Liver (tissue), 9 donors: Measurements from ENCODE around the gene SKOR2. TPM values are rescaled to one million over a fixed set of nuclear protein-coding genes. Genes with fewer than 3 reads are reported as not detected.

Experiments
- DNase-seq: peaks from one replicate; pipeline ENCODE4 v3.0.0-alpha.2; 2017; ENCODE audit warnings: low spot score
- H3K27ac ChIP-seq, 2 donors: one replicate each; pipeline ENCODE4 v1.7.0; 2013; ENCODE audit warnings: inconsistent platforms in 2 of 2, low read length in 2 of 2, control low read depth in 1 of 2, low read depth in 1 of 2, mild to moderate bottlenecking in 1 of 2
- H3K27me3 ChIP-seq, 4 donors: one replicate each; pipeline versions ENCODE4 v1.6.1 to v1.7.0; 2013; ENCODE audit warnings: low read length in 3 of 4, inconsistent platforms in 1 of 4, mild to moderate bottlenecking in 1 of 4, moderate library complexity in 1 of 4; ENCODE audit not compliant: control insufficient read depth in 4 of 4, insufficient read depth in 4 of 4
- H3K36me3 ChIP-seq, 4 donors: one replicate each; pipeline versions ENCODE4 v1.6.1 to v1.7.0; 2013; ENCODE audit warnings: low read length in 3 of 4, mild to moderate bottlenecking in 3 of 4, low read depth in 1 of 4, moderate library complexity in 1 of 4; ENCODE audit not compliant: control insufficient read depth in 4 of 4, insufficient read depth in 3 of 4
- H3K4me1 ChIP-seq, 4 donors: one replicate each; pipeline versions ENCODE4 v1.6.1 to v1.7.0; 2013; ENCODE audit warnings: low read length in 3 of 4, mild to moderate bottlenecking in 3 of 4, moderate library complexity in 1 of 4; ENCODE audit not compliant: control insufficient read depth in 4 of 4, insufficient read depth in 4 of 4
- H3K4me3 ChIP-seq, 3 donors: one replicate each; pipeline versions ENCODE4 v1.6.1 to v1.7.0; 2013; ENCODE audit warnings: low read length in 3 of 3, control low read depth in 1 of 3, low read depth in 1 of 3, mild to moderate bottlenecking in 1 of 3
- H3K9ac ChIP-seq, 2 donors: one replicate each; pipeline ENCODE4 v1.7.0; 2013; ENCODE audit warnings: low read length in 2 of 2, mild to moderate bottlenecking in 2 of 2, moderate library complexity in 2 of 2, control low read depth in 1 of 2, low read depth in 1 of 2
- H3K9me3 ChIP-seq, 4 donors: one replicate each; pipeline versions ENCODE4 v1.6.1 to v1.7.0; 2013; ENCODE audit warnings: low read length in 3 of 4; ENCODE audit not compliant: control insufficient read depth in 4 of 4
- EGR1 ChIP-seq, 2 donors: IDR thresholded peaks; 2 replicates each; pipeline ENCODE4 v1.6.1; 2016 to 2018; ENCODE audit warnings: antibody characterized with exemption in 2 of 2, low read depth in 2 of 2
- FOXA1 ChIP-seq: IDR thresholded peaks from 2 replicates; pipeline ENCODE4 v1.6.1; 2016; ENCODE audit warnings: antibody characterized with exemption
- FOXA2 ChIP-seq: IDR thresholded peaks from 2 replicates; pipeline ENCODE4 v1.6.1; 2016; ENCODE audit warnings: antibody characterized with exemption
- GABPA ChIP-seq, 2 donors: IDR thresholded peaks in 1 of 2; conservative IDR thresholded peaks in 1 of 2; 2 replicates each; pipeline ENCODE4 v1.6.1; 2016; ENCODE audit warnings: antibody characterized with exemption in 2 of 2, mild to moderate bottlenecking in 1 of 2, moderate library complexity in 1 of 2
- HNF4A ChIP-seq, 2 donors: conservative IDR thresholded peaks; 2 replicates each; pipeline ENCODE4 v1.6.1; 2016; ENCODE audit warnings: antibody characterized with exemption in 2 of 2, mild to moderate bottlenecking in 2 of 2
- HNF4G ChIP-seq: IDR thresholded peaks from 2 replicates; pipeline ENCODE4 v1.6.1; 2016; ENCODE audit warnings: antibody characterized with exemption
- JUND ChIP-seq, 2 donors: IDR thresholded peaks; 2 replicates each; pipeline ENCODE4 v1.6.1; 2016; ENCODE audit warnings: antibody characterized with exemption in 2 of 2
- MAX ChIP-seq: IDR thresholded peaks from 2 replicates; pipeline ENCODE4 v1.6.1; 2016; ENCODE audit warnings: antibody characterized with exemption
- NR2F2 ChIP-seq: IDR thresholded peaks from 2 replicates; pipeline ENCODE4 v1.6.1; 2016; ENCODE audit warnings: antibody characterized with exemption
- RAD21 ChIP-seq, 2 donors: IDR thresholded peaks; 2 replicates each; pipeline ENCODE4 v1.6.1; 2016; ENCODE audit warnings: antibody characterized with exemption in 2 of 2, mild to moderate bottlenecking in 2 of 2
- REST ChIP-seq: IDR thresholded peaks from 2 replicates; pipeline ENCODE4 v1.6.1; 2016; ENCODE audit warnings: antibody characterized with exemption, mild to moderate bottlenecking
- RXRA ChIP-seq, 2 donors: IDR thresholded peaks; 2 replicates each; pipeline ENCODE4 v1.6.1; 2017 to 2018; ENCODE audit warnings: antibody characterized with exemption in 2 of 2, mild to moderate bottlenecking in 1 of 2
- SP1 ChIP-seq: IDR thresholded peaks from 2 replicates; pipeline ENCODE4 v1.6.1; 2018; ENCODE audit warnings: antibody characterized with exemption, mild to moderate bottlenecking
- TAF1 ChIP-seq: conservative IDR thresholded peaks from 2 replicates; pipeline ENCODE4 v1.6.1; 2016; ENCODE audit warnings: antibody characterized with exemption, mild to moderate bottlenecking
- YY1 ChIP-seq: IDR thresholded peaks from 2 replicates; pipeline ENCODE4 v1.6.1; 2016; ENCODE audit warnings: antibody characterized with exemption, mild to moderate bottlenecking
- WGBS: extraction: QIAGEN DNeasy Blood & Tissue Kit; methylation state at CpG from one replicate; pipeline ENCODE4 v1.1.7; 2013; 5-methylcytosine and 5-hydroxymethylcytosine counted together
- polyA plus RNA-seq, 2 donors: library from polyadenylated mRNA; stranded (reverse) in 1 of 2; unstranded in 1 of 2; fragments of 200-250 nt in 1 of 2; fragments of >200 nt in 1 of 2; fragmentation: Nextera tagmentation in 1 of 2; extraction: Ambion mirVana in 1 of 2; gene quantifications; one replicate each; pipeline versions ENCODE4 v1.2.1 to v1.2.3, GENCODE V29; 2013 to 2015
- total RNA-seq, 2 donors: library from RNA; depleted of rRNA; stranded (reverse); fragments of >200 nt; gene quantifications; one replicate each; pipeline ENCODE4 v1.2.3, GENCODE V29; 2014
- TF ChIP-seq, protein P1 (sequence below): fragments of 150-350 bp; IDR thresholded peaks from 2 replicates; pipeline ENCODE4 v1.5.1; 2017; ENCODE audit warnings: improper control_type of control experiment, low read depth, low read length; ENCODE audit not compliant: missing input control
- TF ChIP-seq, protein P2 (sequence below): IDR thresholded peaks from 2 replicates; pipeline ENCODE4 v1.6.1; 2016; ENCODE audit warnings: antibody characterized with exemption
- TF ChIP-seq, protein P3 (sequence below): IDR thresholded peaks from 2 replicates; pipeline ENCODE4 v1.6.1; 2016; ENCODE audit warnings: antibody characterized with exemption
- donor health status: healthy.
- donor health status: healthy.
- donor health status: healthy.
- donor health status: healthy.
- donor health status: healthy.

SKOR2 gene
- total and polyA plus RNA-seq, 4 donors: not detected

DNA sequence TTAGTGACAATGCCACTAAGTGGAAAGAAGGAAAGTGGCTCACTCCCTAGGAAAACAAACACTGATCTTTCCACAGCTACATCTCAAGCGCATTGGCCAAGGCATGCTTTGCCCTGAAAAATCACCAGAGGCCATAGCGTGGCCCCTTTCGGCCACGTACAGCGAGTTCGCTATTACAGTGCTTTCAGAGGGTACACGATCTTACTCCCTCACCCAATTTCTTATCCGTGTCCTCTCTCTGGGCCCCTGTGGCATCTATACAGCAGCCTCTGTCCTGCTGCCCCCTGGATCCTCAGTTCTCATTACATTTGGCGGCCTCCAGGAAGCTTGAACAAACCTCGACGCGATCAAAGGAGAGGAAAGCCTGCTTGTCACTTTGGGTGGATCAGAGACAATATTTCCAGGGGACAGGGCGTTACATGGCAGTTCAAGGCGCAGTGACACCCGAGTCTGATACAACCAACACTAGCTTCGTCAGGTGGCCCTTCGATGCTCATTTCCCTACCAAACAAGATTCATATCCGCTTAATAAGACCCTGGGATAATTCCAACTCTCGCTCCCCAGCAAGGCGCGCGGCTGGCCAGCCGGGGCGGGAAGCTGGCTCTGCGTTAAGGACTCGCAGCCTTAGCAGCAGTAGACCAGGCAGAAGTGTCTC lies 941 bp downstream of the SKOR2 start (continued):
- TF ChIP-seq, protein P1, sequence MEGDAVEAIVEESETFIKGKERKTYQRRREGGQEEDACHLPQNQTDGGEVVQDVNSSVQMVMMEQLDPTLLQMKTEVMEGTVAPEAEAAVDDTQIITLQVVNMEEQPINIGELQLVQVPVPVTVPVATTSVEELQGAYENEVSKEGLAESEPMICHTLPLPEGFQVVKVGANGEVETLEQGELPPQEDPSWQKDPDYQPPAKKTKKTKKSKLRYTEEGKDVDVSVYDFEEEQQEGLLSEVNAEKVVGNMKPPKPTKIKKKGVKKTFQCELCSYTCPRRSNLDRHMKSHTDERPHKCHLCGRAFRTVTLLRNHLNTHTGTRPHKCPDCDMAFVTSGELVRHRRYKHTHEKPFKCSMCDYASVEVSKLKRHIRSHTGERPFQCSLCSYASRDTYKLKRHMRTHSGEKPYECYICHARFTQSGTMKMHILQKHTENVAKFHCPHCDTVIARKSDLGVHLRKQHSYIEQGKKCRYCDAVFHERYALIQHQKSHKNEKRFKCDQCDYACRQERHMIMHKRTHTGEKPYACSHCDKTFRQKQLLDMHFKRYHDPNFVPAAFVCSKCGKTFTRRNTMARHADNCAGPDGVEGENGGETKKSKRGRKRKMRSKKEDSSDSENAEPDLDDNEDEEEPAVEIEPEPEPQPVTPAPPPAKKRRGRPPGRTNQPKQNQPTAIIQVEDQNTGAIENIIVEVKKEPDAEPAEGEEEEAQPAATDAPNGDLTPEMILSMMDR: no peak
- TF ChIP-seq GABPA (IDR thresholded peaks at IDR 0.05 in 1 of 2, conservative IDR thresholded peaks at IDR 0.05 in 1 of 2) (no peak), TAF1 (no peak)

- H3K36me3 ChIP-seq: no peaks in the 10 kb centered on the region
- peaks cover 0 to 10% (median 4%) of the 10 kb centered on the region in 4 donors for H3K4me1 ChIP-seq
- H3K9ac ChIP-seq: no peak overlapping the region
- H3K9me3 ChIP-seq: peaks cover 0 to 4% (median 0%) of the 10 kb centered on the region in 4 donors
- no peak for TF ChIP-seq NR2F2
- TF ChIP-seq, protein P1: no peak
- TF ChIP-seq, protein P2, sequence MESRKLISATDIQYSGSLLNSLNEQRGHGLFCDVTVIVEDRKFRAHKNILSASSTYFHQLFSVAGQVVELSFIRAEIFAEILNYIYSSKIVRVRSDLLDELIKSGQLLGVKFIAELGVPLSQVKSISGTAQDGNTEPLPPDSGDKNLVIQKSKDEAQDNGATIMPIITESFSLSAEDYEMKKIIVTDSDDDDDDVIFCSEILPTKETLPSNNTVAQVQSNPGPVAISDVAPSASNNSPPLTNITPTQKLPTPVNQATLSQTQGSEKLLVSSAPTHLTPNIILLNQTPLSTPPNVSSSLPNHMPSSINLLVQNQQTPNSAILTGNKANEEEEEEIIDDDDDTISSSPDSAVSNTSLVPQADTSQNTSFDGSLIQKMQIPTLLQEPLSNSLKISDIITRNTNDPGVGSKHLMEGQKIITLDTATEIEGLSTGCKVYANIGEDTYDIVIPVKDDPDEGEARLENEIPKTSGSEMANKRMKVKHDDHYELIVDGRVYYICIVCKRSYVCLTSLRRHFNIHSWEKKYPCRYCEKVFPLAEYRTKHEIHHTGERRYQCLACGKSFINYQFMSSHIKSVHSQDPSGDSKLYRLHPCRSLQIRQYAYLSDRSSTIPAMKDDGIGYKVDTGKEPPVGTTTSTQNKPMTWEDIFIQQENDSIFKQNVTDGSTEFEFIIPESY: no peak
- TF ChIP-seq EGR1 (IDR thresholded peaks at IDR 0.05; ENCODE audit: low read depth in 2 of 2): no peak
- no peak for TF ChIP-seq YY1
- TF ChIP-seq HNF4A (conservative IDR thresholded peaks at IDR 0.05): no peak
- no peak for TF ChIP-seq FOXA1
- TF ChIP-seq GABPA (IDR thresholded peaks at IDR 0.05 in 1 of 2, conservative IDR thresholded peaks at IDR 0.05 in 1 of 2): no peak
- no peak for TF ChIP-seq MAX
- TF ChIP-seq TAF1: no peak
- TF ChIP-seq SP1: no peak
- TF ChIP-seq, protein P3, sequence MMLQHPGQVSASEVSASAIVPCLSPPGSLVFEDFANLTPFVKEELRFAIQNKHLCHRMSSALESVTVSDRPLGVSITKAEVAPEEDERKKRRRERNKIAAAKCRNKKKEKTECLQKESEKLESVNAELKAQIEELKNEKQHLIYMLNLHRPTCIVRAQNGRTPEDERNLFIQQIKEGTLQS: no peak
- TF ChIP-seq RXRA (IDR thresholded peaks at IDR 0.05): no peak
- no peak for TF ChIP-seq RAD21 (IDR thresholded peaks at IDR 0.05)
- no peak for TF ChIP-seq JUND (IDR thresholded peaks at IDR 0.05)
- no peak for TF ChIP-seq FOXA2
- TF ChIP-seq REST: no peak
- no peak for TF ChIP-seq HNF4G
- 8% methylated on average over 7 of the region's 7 CpGs for WGBS
- H3K4me3 ChIP-seq: no peak overlapping the region
- no peak overlapping the region for H3K27ac ChIP-seq
- DNase-seq: no peak
- peaks cover 10 to 34% (median 26%) of the 10 kb centered on the region in 4 donors for H3K27me3 ChIP-seq
Measured at GRCh38 chr18:47249314-47249981, 2.0 kb downstream of the SKOR2 start.
